PC-3 (cell line): ENCODE data around the gene TIMP1.

Experiments used
- CTCF ChIP-seq: fragments of 300-600 bp; sonication (generic); conservative IDR thresholded peaks from 2 replicates; pipeline ENCODE4 v1.5.1; 2017; ENCODE audit warnings: antibody characterized with exemption, low read depth, mild to moderate bottlenecking, low read length
- EZH2 ChIP-seq: fragments of 300-600 bp; sonication (generic); IDR thresholded peaks from one replicate; pipeline ENCODE4 v1.6.1; 2017; ENCODE audit warnings: antibody characterized with exemption, mild to moderate bottlenecking, low read length; ENCODE audit not compliant: unreplicated experiment
- EZH2phosphoT487 ChIP-seq: fragments of 300-600 bp; sonication (generic); IDR thresholded peaks from 2 replicates; pipeline ENCODE4 v1.6.1; 2018; ENCODE audit warnings: mild to moderate bottlenecking, antibody characterized with exemption, low read length, borderline replicate concordance

- TF ChIP-seq EZH2: no peak
- TF ChIP-seq EZH2phosphoT487: no peak
- TF ChIP-seq CTCF: no peak
Observed at GRCh38 chrX:47571896-47572295, 10.3 kb upstream of the TIMP1 start.
